G401.6 (cell line): ENCODE results near the gene NRARP.

Source experiments
- FAIRE-seq: peaks from 2 replicates; lab custom pipeline; 2012; peaks lifted over from hg19 to GRCh38; lab: Jason Lieb, UNC

Gene NRARP

GRCh38 chr9:137297966-137298365 is 4.1 kb downstream of the NRARP start:
- no peak for FAIRE-seq

DNA sequence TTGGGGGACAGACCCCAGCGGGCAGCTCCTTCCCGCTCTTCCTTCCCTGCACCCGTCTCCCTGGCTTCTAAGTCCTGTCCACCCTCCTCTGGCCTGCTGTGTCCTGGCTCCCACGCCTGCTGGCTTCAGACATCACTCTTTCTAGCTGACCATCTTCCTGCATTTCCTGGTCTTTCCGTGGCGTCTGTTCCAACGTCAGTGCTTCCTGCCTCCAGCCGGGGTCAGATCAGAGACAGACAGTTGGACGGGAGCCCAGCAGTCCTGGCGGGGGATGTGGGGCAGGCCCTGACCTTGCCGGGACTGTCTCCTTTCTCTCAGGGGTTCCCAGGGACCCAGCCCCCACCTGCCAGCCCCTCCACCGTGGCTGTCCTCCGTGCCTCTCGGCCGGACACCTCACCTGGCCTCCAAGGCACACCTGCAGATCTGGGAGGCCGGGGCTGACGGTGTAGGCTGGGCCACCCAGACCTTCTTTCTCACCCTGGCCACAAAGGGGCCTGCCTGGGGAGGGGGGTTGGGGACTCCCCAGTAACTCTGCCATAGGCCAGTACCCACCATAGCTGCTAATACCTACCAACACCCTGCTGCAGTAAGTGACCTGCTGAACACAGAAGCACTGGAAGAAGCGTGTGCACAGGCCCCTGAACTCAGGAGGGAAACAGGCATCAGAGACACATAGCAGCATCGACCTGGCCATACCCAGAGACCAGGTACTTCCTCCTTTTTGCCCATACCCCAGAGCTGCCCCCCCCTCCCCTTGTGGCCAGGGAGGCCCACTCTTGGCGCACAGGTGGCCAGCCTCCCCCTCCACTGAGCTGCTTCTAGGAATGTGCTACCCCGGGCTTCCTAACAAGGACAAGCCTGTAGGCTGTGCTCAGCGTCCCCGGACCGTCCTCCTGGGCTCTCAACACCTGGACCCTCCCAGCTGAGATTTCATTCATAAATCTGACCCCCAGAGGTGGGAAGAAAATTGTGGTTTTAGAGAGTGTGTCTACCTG is 5.1 kb downstream of the NRARP start:
- no peak for FAIRE-seq

DNA sequence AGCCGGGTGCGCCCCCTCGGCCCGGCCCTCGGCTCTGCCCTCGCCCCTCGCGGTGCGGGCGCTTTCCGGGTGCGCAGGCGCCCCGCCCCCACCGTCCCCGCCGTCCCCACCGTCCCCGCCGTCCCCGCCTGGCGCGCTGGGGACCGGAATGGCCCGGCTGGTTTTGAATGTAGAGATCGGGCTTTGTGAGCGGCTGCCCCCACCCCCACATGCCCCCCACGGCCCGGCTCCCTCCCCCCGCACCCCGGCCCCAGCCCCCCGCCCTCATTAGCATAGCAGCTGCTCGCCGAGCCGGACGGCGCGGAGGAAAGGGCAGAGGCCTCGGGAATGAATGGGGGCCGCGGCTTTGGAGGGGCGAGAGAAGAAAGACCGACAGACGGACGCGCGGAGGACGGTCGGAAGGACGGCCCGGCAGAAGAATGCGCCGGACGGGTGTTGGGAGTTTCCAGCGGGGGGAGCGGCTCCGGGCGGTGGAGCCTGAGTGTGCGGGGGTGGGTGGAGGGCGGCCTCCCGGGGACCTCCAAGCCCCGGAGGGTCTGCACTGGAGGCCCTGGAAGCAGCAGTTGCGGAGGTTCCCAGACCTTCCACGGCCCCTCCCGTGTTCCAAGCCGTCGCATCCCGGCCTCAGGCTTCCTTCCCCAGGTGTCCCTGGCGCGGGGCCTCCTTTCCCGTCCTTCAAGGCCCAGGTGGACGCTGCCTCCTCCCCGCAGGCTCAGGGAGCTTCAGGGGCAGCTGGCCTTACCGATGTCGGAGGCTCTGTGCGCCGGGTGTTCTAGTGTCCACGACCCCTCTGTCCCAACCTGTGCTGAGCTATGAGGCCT is 6.0 kb downstream of the NRARP start:
- FAIRE-seq = no peak

GRCh38 chr9:137295238-137295811 is 6.7 kb downstream of the NRARP start:
- FAIRE-seq = no peak

- no peak for FAIRE-seq
Measured at GRCh38 chr9:137294681-137295237, 7.3 kb downstream of the NRARP start.

DNA sequence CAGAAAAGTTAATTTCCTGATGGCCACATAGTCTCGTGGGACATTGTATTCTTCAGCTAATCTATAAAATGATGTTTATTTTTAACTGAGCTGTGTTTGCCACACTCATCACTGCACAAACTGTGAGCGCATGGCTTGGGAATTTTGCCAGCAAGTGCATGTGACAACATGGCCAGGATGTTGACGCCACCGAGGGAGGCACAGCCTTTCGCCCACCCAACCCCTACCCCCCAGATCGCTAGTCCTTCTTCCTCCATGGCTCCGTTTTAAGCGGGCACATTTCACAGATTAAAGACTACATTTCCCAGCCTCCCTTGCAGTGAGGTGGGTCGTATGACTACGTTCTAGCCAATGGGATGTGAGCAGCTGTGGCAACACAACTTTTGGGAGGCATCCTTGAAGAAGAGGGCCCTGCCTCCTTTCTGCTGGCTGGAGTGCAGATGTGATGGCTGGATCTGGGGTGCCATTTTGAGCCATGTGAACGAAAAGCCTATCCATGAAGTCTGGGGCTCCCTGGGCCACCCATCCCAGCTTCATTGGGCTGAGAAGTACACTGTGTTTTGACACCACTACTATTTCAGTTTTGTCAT is 7.9 kb downstream of the NRARP start:
- no peak for FAIRE-seq

DNA sequence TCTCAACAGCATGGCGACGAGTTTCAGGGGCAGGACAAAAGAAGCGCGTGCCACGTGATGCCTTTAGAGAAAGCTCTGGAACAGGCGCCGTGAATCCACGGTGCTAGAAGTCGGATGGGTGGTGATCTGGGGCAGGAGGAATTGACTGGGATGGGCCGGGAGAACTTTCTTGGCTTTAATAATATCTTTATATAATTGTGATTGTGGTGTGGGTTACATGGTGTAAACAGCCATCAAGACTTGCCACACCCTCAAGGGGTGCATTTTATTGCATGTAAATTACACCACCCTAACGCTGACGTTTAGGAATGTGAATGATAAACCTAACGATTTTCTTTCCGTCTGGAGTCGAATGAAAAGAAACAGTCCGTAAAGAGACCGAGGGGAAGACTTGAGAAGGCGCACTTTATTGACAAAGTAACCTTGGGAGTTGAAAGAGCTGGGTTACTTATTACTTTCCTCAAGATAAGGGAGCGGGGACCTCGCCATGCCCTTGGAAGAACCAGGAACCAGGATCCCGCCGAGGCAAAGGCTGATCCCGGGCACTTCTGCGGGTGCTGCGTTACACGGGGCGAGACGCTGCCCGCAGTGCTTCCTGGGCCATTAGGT is 8.5 kb downstream of the NRARP start:
- FAIRE-seq = no peak

- no peak for FAIRE-seq
Measured at GRCh38 chr9:137293094-137293481, 9.0 kb downstream of the NRARP start.

DNA sequence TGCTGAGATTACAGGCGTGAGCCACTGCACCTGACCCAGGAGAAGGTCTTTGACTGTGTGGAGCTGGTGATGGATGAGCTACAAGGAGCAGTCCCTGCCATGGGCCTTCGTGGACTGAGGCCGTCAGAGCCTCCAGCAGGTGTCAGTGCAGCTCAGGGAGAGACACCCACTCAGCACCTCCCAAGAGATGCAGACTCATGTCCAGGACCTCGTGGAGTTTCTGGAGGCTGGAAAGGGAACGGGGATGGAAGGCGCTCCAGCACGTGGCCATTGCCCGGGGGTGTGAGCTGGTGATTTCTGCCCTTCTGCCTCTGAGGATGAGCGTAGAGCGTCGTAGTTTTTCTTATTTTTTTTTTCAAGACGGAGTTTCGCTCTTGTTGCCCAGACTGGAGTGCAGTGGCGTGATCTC is 15.1 kb downstream of the NRARP start:
- no peak for FAIRE-seq

DNA sequence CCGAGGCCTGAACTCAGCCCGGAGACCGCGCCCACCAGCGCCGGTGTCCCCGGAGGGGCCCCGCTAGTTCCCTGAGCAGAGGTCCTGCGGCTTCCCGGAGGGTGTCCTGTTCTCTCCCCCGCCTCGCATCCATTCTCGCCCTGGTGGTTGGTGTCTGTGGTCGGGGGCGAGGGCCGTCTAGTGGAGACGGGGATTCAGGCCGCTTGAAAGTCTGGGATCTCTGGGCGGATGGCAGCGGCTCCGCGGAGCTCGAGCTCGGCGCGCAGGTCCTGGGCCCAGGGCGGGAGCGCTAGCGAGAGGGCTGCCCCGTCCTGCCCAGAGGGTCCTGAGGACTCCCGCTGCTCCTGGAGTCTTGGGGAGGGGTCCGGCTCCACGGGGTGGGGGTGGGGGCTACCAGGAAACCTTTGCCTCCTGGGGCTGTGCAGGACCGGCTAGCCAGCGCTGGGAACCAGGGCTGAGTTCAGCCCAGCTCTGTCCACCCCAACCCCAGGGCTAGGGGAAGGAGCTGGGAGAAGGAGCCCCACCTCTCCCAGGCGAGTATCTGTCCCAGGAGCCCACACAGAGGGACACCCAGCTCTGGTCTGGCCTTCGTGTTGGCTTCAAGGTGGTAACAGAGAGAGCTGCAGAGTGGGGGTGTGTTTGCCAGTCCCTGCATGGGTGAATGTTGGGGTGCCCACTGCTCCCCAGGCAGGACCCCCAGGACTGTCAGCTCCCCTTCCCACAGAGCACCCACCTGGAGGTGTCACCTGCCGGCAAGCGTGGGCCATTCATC is 20.5 kb downstream of the NRARP start:
- no peak for FAIRE-seq

- FAIRE-seq = no peak
Measured at GRCh38 chr9:137280474-137281344, 21.4 kb downstream of the NRARP start.

DNA sequence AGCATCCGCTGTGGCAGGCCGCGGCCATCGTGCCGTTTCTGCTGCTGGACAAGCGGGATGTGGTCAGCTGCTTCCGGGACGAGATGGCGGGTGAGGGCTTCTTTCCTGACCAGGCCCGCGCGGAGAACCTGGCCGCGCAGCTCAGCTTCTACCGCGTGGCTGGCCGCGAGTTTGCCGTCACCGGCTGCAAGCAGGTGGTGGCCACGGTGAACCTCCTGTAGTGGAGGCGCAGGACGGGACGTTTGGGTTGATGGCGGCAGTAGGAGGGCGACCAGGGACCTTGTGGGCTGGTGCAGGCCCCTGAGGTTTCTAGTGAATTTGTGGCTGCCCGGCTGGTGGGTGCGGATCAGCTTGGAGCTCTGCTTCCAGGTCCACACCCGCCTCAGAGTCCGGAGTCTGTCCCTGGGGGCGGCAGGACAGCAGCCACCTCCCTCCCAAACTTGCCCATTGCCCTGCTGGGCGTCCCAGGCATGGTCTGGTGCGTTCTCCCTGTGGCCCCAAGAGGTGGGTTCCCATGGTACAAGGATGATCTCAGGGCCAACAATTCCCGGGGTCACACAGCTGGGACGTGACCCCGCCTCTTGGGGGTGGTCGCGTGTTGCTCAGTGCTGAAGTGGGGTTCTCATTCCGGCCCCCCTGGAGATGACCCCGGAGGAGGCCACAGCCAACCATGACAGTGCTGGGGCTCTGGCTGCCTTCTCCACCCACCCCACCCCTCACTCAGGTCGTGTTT is 22.2 kb downstream of the NRARP start:
- FAIRE-seq = no peak

- FAIRE-seq = no peak
Measured at GRCh38 chr9:137278721-137279711, 23.1 kb downstream of the NRARP start.

DNA sequence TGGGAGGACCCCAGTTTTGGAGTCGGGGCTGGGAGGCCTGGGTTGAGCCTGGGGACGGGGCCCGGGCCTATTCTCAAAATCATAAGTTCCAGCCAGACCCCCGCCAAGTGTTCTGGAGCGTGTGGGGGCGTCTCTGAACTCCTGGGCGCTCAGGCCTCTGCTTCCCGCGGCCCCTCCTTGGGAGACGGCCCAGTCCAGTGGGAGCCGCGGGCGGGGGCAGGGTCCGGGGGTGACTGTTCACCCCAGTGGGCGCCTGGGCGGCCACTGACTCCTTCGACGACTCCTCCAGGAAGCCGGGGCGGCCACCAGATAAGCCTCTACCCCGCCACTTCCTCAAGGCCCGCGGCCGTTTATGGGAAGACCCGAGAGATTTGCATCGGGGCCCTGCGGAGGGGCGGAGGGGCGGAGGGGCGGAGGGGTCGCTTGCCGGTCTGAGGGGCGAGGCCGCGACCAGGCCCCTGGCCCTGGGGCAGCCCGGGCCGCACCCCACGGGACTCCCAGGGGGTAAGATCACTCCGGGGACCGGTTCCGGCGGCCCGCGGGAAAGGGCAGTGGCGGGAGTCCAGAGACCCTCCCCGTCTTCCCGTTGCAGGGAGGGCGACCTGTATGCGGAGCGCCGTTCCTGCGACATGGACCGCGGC is 23.9 kb downstream of the NRARP start:
- no peak for FAIRE-seq

DNA sequence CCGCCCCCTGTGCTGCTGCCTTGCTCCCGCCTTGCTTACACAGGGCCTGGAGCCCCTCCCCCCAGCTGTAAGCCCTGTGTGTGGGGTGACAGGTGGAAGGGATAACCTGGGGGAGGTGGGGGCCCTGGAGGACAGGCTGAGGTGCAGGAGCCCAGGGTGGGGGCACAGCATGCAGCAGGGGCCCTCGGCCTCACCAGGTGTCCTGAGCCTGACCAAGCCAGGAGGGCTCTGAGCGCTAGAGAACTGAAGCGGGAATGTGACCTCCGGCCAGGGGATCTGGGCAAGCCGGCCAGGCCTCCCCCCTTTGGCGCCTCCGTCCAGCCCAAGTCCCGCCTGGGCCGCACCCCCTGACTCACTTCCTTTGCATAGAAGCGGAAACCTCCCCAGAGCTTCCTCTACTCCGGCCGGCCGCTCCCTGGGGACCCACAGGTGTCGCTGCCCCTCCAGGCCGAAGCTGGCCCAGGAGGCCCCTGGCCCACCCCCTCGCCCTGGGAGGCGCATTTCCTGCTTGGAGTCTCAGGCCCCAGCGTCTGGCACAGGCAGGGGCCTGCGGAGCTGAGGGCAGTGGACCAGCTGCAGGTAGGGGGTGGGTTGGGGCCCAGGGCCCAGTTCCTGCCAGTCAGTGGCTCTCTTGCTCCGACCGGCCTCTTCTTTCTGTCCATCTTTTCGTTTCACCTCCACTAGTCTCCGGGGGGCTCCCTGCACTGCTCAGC is 24.6 kb downstream of the NRARP start, which contains the start of gene TOR4A:
Gene TOR4A (plus strand): TSS at position 398 of the 713 bp plus-strand sequence. CDS start 964 bp downstream, outside the sequence.
- FAIRE-seq = no peak
